HK-2 (cell line): ENCODE results near the gene DPYSL3.
"Not testable (repeated sequence)": the region's sequence is repeated elsewhere in the genome, so short reads cannot be mapped to it uniquely, and the experiment has no call there.

Experiments used
- DNase-seq: peaks from one replicate; pipeline ENCODE4 v3.0.0-alpha.2; 2018; ENCODE audit not compliant: unreplicated experiment

The DPYSL3 gene

DNA sequence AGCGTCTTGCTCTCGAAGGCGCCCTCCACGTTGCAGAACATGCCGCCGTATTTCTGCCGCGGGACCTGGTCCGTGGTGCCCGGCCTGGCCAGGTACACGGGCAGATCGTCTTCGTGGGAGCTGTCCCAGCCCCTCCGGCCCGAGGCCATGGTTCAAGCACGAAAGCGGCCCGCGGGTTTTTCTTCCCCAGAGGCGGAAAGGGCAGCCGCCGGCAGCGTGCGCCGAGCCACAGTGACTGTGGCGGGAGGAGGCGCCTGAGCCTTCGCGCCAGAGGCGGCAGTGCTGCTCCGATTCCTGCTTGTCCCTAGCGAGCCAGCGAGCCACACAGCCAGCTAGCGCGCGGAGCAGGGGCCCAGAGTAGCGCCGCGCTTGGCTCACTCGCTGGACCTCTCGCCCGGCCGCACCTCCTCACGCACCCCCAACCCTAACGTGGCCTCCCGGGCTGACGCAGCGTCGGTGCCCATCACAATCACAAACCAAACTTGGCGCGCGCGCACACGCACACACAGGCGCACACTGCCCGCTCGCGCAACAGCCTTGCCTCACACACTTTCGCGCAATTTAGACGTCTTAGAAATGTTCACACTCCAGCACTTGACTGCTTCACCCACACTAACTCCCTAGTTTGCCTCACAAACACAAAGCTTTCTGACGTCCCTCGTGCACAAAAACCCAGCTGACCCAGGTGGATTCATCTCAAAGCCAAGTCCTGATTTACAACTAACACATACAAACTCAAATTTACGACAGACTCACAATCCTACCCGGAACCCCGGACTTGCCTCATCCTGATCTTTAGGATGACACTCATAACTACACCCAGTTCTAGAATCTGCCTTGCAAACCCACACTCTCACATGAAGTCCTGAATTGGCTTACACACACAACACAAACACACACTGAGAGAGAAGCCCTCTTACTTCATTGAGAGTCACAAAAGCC, at the start of gene DPYSL3:
Gene DPYSL3, minus strand, starts transcription at position 359 of the 942 bp plus-strand sequence. Its CDS starts 210 bp downstream, at position 149.
- peak; percentile 77 for DNase-seq

DNA sequence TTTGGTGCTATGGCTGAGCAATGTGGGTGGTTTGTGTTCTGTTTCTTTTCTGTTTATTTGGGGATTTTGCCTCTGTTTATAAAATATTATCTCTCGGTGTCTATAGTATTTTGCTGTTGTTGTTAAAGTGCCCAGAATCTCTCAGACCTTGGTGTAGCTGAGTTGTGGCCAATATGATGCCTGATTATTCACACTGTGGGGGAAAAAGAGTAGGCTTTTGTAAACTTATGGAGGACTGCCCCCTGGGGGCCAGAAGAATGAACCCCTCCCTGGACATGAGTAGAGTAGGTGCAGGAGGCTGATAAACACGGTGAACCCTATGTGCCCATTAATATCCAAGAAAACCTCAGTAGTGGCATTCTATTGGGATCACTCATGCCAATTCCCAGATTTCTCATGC, 49.0 kb upstream of the DPYSL3 start:
- DNase-seq: peak; percentile 49

DNA sequence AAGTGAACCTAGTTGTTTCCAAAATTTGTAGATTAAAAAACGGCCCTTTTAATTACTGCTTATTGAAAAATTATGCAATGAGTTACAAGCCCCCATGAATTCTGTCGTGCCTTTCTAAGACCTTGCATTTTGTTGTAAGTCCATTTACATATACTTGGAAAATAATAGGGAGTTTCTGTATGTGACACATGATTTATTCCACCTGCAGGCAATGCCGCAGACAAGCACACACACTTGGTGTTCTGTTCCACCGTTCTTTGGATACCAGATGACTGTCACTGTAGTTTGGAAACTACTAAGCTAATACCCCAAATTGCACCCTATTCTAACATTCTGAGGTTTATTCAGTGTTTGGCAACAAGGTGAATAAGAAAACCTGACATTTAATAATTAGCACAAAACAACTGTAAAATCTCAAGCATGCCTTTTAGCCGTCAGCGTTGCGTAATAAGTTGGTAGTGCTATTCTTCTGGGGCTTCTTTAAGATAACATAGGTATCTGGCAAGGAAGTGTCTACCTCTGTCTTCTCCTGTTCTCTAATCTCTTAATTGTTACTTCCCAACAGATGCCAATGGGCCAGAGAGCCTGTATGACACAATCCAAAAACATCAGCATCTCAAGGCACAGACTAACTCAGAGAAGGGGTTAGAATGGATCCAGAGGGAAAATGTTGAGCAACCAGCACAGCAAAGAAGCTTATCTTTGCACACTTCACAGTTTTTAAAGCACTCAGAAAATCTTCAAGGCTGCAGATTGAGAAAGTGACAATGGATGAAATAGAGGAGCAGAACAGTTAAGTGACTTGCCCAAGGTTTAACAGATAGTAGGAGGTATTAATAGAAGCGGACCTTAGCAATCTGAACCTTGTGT, 48.2 kb upstream of the DPYSL3 start:
- DNase-seq: no peak

DNA sequence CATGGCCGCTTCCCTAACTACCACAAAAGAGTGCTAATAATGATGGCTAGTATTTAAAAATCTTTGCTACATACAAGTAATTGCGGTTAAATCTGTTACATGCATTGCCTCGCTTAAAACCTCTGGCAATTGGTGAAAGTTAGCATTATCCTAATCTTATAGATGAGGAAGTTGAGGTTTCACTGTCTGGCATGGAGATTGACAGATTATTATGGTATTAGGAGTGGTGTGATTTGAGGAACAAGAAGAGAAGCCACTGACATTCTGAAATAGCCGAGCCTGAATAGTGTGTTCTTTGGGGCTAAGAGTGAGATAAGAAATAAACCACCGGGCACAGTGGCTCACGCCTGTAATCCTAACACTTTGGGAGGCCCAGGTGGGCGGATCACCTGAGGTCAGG, 45.3 kb upstream of the DPYSL3 start:
- DNase-seq: no peak

DNA sequence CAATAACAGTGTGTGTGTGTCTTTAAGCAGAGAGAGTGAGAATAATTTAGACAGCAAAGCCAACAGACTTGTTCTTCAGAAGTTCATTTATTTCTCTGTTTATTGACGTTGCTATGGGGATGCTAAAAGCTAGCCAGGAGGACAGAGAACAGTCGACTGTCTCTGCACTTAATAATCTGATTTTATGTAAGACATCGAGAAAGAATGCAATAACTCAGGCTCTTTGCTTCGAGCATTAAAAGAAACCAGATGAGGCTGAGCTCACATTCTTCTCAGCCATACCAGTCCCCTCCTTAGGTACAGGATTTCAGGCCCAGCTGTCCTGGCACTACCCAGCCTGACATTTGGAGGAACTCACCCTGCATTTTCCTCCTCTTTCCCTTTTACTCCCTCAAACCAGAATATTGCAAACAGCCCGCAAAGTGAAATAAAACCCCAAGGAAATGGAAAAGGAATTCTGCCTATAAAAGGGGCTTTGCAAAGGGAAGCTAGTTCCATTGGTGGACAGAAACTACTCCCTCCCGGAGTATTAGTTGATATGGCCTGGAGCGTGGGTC, 44.5 kb upstream of the DPYSL3 start:
- DNase-seq: no peak

DNA sequence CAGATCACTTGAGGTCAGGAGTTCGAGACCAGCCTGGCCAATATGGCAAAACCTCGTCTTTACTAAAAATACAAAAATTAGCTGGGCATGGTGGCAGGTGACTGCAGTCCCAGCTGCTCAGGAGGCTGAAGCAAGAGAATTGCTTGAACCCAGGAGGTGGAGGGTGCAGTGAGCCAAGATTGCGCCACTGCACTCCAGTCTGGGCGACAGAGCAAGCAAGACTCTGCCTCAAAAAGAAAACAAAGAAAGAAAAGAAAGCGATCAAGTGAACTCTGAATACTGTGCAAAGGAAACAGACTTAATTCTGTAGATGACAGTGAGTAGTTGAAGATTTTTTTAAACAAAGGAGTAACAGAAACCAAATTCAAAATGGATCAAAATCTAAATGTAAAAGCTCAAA, 43.9 kb upstream of the DPYSL3 start:
- not testable (repeated sequence) for DNase-seq

DNA sequence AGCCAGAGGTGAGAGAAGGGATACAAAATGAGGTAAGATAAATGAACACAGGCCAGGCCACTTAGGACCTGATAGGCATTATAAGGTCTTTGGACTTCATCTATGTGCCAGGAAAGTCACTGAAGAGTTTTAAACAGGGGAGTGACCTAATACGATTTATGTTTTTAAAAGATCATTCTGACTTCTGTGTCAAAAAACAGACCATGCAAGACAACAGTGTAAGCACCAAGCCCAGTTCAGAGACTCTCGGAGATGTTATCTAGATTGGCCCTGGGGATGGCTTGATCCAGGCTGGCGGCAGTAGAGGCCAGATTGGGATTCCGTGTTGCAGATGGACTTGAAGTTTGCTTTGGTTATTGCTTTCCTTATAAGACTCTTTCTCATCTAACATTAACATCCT, 43.0 kb upstream of the DPYSL3 start:
- no peak for DNase-seq

DNA sequence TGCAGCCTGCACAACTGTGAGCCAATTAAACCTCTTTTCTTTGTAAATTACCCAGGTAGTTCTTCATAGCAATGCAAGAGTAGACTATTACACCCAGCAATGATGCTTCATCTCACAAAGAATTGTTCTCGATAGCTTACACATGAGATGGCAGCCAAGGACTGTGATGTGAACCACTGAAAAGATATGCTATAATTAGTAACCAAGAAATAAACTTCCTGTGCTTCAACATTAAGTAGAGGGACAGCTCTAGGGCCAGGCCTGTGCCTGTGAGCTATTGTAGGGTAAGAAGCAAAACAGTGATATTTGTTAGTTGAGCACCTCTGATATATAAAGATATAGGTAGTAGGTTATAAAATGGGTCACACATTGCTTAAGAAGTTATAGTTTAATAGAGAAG, 41.8 kb upstream of the DPYSL3 start:
- no peak for DNase-seq

DNA sequence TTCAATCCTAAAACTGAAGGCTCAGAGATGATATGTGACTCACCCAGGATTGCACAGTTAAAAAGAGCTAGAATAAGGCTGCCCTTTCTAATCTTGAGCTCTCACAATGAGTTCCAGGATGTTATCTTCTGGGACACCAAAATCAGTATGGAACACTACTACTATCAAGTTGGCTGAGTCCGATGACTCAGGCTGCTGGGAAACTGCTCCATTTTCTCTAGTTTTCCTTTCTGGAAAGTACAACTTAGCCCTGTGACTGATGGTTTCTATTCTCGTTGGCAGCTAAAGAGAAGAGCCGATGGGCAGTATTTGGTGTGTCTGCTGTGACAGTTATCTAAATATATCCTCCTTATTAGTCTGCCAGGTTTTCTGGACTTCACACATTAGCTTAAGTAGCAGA, 37.9 kb upstream of the DPYSL3 start:
- no peak for DNase-seq

DNA sequence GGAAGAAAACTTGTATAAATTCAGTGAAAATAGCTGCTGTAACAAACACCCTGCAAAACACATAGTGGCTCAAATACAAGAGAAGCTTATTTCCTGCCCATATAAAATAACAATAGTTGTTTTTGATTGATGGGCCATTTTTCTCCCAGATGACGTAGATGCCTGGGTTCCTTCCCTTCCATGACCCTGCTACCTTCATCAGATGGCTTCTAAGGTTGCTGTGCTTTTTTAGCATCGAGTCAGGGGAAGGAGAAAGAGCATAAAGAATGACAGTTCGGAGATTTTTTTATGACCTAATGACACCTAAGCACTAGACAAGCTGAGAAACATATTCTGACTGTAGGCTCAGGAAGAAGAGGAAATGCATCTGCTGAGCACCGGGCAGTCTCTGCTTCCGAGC, 34.7 kb upstream of the DPYSL3 start:
- DNase-seq: no peak

DNA sequence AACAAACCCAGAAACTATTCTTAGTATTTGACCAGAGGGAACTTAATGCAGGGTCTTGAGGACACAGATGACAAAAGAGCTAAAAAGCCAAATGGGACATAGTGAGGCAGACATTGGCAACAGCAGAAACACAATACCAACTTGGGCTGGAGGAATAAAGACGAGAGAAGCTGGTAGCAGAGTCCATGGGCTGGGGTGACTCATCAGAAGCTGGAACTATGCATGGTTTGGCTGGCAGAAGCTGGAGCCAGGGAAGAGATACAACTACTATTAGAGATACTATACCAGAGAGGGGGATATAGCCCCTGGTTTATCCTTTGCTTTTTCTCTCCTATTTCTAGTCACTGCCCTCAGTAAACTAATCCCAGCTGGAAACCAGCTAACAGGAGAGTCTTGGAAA, 29.2 kb upstream of the DPYSL3 start:
- DNase-seq: no peak

DNA sequence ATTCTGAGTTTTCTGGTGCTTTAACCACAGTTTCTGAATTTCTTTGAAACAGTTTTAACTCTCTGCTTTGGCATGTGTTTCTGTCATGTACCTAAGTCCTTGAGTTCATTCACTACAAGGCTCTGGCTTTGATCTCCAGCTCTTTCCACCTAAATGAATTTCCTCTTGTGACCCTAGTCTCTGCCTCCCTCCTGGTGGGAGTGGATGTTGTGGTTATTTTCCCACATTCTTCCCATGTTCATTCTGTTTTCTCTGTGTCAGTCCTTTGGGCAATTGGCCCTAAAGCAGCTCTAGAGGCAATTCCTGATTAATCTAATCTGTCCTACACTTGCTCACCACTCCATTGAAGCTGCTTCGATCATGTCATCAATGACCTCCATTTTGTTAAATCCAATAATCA, 28.4 kb upstream of the DPYSL3 start:
- DNase-seq: no peak

DNA sequence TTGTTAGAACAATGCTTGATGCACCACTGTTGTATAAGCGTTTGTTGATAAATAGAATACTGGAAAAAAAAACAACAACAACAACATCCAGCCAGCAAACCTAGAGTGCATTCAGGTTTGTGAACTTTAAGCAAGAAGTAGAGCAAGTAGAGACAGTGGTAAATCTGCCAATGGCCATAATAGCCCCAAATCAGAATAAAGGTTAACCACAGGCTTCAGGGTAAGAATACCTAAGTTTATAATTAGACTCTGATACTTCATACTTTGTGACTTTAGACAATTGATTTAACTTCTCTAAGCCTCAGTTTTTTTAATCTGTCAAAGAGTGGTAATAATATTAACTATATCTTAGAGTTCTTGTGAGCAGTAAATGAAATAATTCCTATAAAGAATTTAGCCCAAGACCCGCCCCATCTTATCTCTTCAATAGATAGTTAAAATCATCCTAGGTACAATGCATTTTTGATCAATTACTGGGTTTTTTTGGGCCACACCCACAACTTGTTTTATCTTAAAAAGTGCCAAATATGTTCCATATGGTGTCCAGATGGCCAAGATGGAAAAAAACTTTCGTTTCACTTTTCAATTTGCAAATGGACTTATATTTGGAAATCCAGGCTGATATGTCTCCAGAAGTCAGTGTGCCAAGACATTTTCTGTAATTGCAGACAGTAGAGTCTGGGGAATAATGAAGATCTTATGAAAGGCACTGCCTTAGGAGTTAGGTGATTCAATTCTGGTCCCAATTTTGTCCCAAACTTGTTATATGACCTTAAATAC, 24.5 kb upstream of the DPYSL3 start:
- no peak for DNase-seq

DNA sequence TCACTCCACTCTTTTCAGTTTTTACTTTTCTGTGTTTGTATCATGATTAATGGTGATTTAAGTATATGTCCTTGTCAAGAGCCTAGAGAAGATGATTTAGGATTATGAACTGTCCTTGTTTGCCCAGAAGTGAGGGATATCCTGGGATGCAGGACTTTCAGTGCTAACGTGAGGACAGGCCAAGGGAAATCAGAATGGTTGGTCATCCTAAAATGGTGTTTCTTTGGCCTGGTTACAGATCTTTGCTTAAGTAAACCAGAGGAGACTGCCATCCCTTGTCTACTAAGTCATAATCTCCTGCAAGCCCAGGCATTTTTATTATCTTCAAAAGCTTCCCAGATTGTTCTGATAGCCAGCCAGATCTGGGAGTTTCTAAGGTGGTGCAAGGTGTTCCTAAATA, 22.3 kb upstream of the DPYSL3 start:
- no peak for DNase-seq

DNA sequence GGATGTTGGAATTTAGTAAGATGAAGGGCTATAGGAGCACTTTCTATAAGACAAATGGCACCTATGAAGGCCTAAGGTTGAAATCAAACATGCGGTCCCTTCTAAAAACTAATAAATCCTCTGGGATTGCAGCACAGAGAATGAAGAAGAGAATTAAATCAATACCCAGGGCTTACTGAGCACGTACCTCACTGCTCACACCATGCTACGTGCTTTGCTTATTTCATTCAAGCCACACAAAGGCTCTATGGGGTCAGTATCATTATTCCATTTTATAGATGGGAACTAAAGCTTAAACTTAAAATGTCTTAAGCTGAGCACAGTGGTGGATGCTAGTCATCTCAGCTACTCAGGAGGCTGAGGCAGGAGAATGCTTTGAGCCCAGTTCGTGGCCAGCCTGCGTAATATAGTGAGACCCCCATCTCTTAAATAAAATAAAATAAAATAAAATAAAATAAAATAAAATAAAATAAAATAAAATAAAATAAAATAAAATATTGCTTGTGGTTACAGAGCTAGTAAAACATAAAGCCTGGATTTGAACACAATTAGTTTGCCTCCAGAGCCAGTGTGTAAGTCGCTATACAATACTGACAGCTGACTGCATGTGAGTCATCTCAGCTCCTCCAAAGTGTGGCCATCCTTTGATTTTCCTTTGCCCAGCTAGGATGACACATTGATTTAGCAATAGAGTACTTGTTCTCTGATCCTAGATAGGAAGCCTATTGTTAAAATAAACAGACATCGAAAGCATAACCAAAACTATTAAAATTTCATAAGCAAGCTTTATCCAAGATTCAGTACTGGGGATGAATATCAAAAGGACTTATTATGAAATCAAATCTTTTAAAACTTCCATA, 20.9 kb upstream of the DPYSL3 start:
- no peak for DNase-seq

DNA sequence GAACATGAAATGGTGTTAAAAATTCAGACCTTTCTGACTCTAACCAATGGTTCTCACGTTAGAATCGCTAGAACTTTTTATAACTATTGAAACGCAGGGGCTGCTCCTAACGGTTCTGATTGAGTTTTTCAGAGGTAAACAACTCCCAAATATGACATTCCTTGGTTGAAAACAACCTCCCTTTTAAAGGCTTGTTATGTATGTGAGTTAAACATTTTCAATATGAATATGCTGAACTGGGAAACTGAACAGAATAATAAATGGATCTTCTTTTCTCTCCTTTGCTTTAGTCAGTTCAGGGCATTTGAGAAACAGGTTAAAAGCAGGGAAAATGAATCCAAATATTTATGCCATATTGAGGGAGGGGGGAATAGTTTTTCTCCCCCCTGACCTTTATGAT, 13.2 kb upstream of the DPYSL3 start:
- DNase-seq: no peak

DNA sequence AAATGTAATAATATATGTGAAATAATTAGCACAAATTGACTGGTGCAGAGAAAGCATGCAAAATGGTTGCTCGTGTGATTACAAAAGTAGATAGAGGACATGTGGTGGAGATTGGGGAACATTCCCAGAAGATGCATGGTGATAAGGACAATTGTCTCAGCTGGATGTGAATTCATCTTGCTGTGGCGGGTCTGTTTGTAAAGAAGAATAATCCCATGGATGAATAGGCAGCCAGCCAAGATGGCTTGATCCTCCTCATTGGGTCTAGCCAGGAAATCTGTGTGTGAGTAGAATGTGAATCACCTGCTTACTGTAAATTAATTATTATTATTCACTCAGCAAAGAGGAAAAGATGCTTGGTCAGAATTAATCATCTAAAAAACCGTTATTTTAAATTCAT, 12.6 kb upstream of the DPYSL3 start:
- no peak for DNase-seq

DNA sequence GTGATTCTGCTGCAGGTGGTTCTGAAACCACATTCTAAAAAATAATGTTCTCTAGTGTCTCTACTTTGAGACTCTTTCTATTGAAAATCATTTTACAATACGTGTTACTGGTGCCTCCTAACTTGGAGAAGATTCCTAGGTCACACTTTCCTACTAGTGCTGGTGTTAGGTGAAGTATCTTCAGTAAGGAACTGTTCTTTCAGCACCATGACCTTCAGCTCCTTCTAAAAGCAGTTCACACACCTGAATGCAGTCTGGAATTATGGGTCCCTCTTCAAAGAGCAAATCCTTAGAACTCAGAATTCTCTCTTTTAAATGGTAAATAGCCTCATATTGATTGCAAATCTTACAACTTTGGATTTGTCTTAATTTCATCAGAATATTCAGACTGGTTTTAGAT, 10.6 kb upstream of the DPYSL3 start:
- DNase-seq: no peak

DNA sequence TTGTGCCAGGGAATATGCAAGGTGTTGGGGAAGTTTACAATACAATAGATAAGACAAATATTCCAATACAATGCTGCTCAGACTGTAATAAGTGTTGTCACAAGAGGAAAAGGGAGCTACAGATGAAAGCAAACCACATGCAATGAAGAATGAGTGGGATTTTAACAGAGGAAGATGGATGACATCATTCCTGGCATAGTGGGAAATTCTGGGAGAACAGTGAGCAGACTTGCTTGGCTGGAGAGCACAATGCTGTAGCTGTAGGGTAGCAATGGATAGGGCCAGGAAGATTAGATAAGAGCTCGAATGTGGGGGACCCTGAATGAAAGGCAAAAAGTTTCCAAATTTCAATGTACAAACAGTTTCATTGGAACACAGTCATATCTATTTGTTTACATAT, 9.5 kb upstream of the DPYSL3 start:
- DNase-seq: no peak

DNA sequence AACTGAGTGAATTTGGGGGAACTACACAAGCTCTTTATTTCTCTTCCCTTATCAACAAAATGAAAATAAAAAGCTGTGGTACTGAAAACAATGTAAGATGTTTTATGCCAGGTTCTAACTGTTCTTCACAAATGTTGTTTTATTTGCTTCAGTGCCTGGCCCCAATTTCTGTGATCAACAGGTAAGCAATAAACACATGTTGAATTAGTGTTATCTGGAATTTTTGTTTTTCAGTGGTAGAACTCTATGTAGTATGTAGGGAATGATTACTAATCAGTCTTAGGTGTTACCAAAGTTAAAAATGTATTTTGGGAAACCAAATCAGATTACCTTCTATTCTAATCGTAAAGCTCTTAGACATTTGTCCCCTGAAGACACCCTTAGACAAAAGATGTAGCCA, 7.5 kb upstream of the DPYSL3 start:
- no peak for DNase-seq

DNA sequence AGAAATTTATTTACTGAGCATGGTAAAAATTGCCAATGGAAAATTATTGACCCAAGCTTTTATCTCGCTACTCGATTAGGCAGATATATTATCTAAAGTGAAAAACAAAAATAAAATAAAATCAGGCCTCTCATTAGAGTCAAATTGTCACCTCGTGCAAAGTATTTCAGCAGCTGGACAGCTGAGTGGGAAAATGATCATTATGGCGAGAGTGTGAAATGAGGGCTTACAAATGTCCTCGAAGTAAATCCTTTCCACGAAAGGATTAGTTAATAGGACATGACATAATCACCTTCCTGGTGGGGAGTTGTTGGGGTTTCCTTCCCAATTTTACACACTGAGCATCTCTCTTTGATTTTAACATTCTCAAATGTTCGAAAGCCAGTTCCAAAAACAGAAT, 5.4 kb upstream of the DPYSL3 start:
- DNase-seq: no peak
